Liver (tissue), 3 donors: ENCODE results near the gene NEK10.

ENCODE experiments used
- ATF3 ChIP-seq: IDR thresholded peaks from 2 replicates; pipeline ENCODE4 v1.6.1; 2016; ENCODE audit warnings: antibody characterized with exemption
- CTCF ChIP-seq: fragments of 150-350 bp; IDR thresholded peaks from 2 replicates; pipeline ENCODE4 v1.5.1; 2017; ENCODE audit warnings: improper control_type of control experiment, low read depth, low read length; ENCODE audit not compliant: missing input control
- donor health status: healthy.
- donor health status: healthy.

GRCh38 chr3:27239951-27240350 is 129.2 kb downstream of the NEK10 start:
- TF ChIP-seq CTCF, result no peak
- no peak for TF ChIP-seq ATF3
